OCI-LY3 (cell line): ENCODE data around the gene CMA1.
"Not testable (repeated sequence)": the region's sequence is repeated elsewhere in the genome, so short reads cannot be mapped to it uniquely, and the experiment has no call there.

ENCODE experiments used
- EZH2phosphoT487 ChIP-seq: fragments of 200-600 bp; shearing (Covaris generic); IDR thresholded peaks from 2 replicates; pipeline ENCODE4 v1.6.1; 2018; ENCODE audit warnings: antibody characterized with exemption, mixed run types, low read depth
- TF ChIP-seq, protein P1 (sequence below): fragments of 200-600, 300-600 bp; sonication (generic); IDR thresholded peaks from 2 replicates; pipeline ENCODE4 v1.5.1; 2014; ENCODE audit warnings: antibody characterized with exemption, low read length, low read depth

DNA sequence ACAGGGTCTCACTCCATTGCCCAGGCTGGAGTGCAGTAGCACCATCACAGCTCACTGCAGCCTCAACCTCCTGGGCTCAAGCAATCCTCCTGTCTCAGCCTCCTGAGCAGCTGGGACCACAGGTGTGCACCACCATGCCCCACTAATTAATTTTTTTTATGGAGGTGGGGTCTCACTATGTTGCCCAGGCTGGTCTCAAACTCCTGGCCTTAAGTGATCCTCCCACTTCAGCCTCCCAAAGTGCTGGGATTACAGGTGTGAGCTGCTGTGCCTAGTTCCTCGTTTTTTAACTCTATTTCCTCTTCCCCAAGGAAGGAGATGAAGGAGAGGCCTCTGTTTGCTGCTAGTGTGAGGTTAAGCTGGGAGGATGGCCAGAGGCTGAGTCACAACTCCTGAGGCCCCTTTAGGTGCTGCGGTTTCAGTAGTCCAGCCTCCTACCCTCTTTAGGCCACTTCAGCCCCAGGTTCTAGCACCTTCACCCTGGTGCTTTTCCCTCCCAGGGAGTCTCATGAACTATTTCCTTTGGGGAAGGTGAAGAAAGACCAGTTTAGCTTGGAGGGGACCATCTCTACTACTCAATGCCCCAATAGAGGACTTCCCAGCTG, 25.3 kb downstream of the CMA1 start:
- TF ChIP-seq EZH2phosphoT487, result not testable (repeated sequence)
- TF ChIP-seq, protein P1, sequence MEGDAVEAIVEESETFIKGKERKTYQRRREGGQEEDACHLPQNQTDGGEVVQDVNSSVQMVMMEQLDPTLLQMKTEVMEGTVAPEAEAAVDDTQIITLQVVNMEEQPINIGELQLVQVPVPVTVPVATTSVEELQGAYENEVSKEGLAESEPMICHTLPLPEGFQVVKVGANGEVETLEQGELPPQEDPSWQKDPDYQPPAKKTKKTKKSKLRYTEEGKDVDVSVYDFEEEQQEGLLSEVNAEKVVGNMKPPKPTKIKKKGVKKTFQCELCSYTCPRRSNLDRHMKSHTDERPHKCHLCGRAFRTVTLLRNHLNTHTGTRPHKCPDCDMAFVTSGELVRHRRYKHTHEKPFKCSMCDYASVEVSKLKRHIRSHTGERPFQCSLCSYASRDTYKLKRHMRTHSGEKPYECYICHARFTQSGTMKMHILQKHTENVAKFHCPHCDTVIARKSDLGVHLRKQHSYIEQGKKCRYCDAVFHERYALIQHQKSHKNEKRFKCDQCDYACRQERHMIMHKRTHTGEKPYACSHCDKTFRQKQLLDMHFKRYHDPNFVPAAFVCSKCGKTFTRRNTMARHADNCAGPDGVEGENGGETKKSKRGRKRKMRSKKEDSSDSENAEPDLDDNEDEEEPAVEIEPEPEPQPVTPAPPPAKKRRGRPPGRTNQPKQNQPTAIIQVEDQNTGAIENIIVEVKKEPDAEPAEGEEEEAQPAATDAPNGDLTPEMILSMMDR, result not testable (repeated sequence)
